HG03432 (cell line): Measurements from ENCODE around the gene TBC1D25.

Source experiments
- ATAC-seq: cut with Tn5 transposase; IDR thresholded peaks from one replicate; pipeline ENCODE4 v1.9.1; 2021; ENCODE audit warnings: mild to moderate bottlenecking, moderate library complexity; ENCODE audit not compliant: unreplicated experiment

Gene TBC1D25

DNA sequence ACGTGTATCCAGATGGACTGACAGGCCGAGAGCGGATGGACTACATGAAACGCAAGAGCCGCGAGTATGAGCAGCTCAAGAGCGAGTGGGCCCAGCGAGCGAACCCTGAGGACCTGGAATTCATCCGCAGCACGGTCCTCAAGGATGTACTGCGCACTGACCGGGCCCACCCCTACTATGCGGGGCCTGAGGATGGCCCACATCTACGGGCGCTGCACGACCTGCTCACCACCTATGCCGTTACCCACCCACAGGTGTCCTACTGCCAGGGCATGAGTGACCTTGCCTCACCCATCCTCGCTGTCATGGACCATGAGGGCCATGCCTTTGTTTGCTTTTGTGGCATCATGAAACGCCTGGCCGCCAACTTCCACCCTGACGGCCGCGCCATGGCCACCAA lies 20.1 kb downstream of the TBC1D25 start:
- no peak for ATAC-seq

DNA sequence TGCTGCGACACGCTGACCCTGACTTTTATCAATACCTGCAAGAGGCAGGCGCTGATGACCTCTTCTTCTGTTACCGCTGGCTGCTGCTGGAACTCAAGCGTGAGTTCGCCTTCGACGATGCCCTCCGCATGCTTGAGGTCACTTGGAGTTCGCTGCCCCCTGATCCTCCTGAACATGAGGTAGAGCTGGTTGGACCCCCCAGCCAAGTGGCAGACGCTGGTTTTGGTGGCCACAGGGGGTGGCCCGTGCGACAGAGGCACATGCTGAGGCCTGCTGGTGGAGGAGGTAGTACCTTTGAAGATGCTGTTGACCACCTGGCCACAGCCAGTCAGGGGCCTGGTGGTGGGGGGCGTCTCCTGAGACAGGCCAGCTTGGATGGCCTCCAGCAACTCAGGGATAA lies 20.5 kb downstream of the TBC1D25 start:
- no peak for ATAC-seq

DNA sequence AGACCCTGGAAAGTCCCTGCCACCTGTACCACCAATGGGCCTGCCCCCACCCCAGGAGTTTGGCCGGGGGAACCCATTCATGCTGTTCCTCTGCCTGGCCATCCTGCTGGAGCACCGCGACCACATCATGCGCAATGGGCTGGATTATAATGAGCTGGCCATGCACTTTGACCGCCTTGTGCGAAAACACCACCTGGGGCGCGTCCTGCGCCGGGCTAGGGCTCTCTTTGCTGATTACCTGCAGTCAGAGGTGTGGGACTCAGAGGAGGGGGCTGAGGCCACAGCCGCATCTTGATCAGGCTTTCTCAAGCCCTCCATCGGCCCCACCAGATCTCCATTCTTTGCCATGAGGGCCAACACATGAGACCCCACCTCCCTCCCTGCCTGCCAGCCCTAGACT lies 21.2 kb downstream of the TBC1D25 start:
- no peak for ATAC-seq

DNA sequence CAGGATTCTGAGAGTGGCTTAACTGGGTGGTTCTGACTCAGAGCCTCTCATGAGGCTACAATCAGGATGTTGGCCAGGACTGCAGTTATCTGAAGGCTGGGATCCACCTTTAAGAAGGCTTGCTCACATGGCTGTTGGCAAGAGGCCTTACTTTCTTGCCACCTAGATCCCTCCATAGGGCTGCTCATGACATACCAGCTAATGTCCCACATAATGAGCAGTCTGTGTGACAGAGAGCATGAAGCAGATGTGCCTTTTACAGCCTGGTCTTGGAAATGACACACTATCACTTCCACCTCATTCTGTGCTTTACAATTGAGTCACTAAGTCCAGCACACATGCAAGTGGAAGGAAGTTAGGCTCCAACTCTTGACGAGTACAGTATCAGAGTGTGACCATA lies 30.4 kb downstream of the TBC1D25 start:
- ATAC-seq, result peak; percentile 42

DNA sequence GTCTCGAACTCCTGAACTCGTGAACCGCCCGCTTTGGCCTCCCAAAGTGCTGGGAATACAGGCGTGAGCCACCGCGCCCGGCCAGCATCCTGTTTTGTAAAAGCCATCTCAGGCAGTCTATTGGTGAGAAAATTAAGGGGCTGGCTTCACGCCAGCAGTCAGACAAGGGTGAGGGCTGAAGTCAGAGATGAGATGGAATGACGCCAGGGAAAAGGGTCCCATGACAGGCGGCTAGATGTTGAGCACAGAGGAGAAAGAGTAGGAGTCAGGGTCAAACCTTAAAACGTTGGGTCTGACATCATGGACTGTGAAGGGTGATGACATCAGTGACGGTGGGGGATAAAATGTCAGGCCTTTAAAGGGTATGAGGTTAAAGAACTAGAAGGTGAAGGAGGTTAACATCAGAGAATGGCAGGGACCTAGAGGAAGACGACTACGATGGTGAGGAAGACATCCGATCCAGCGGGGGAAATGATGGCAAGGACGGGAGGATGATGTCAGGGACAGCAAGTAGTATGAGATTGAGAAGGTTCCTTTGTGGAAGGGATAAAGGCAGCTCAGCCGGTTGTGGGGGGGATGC lies 34.3 kb downstream of the TBC1D25 start:
- peak; percentile 3 for ATAC-seq

DNA sequence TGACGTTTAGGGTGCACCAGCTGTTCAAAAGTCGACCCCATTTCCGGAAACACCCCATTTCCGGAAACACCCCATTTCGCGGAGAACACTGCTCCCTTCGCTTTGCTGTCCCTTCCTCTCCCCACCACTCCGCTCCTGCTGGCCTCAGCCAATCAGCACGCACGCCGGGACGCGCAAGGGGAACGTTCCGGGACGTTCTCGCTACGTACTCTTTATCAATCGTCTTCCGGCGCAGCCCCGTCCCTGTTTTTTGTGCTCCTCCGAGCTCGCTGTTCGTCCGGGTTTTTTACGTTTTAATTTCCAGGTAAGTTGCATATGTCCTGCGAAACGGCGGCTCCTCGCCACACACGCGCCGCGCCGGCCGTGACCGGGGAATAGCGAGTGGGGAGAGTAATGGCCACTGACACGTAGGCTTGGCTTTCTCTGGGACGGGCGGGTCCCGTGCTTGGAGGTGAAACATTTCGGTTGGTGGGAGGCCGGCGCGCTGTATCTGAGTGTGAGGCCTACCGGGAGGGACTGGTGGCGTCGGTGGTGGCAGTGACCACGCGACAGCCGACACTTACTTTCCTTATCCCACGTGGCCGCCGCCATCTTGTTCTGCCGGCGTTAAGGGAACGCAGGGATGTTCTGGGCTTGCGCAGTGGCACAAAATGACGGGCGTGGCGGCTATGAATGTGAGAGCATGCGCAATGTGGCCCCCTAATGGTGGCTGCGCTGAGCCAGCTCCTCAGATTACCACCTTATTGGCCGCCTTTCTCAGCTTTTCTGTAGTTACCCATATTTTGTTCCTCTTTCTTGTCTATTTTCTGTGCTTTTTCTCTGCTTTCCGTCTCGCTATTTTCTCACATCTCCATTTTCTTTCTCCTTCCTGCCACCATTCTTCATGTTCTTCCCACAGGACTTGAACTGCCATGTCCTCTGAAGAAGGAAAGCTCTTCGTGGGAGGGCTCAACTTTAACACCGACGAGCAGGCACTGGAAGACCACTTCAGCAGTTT lies 35.1 kb downstream of the TBC1D25 start, which contains the start of gene RBM3:
RBM3 (plus strand) TSS at position 215 of the 997 bp plus-strand sequence; CDS start at position 912, 697 bp downstream.
- peak; percentile 89 for ATAC-seq

DNA sequence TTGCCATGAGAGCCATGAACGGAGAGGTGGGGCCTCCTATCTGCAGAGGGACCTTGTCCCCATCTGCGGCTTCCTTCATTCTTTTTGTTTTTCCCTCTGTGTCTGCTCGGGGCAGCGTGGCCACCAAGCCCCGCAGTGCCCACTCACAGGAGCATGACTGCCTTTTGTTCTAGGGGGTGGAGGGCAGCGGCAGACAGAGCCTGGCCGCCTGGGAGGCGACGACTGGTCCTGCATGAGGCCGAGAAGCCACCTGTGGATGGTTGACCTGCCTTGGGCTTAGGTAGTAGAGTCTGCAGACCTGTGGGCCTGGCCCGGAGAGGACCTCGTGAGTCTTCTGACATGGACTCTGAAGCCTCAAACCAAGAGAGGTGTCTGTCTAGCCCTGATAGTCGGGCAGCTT lies 36.1 kb downstream of the TBC1D25 start:
- no peak for ATAC-seq

DNA sequence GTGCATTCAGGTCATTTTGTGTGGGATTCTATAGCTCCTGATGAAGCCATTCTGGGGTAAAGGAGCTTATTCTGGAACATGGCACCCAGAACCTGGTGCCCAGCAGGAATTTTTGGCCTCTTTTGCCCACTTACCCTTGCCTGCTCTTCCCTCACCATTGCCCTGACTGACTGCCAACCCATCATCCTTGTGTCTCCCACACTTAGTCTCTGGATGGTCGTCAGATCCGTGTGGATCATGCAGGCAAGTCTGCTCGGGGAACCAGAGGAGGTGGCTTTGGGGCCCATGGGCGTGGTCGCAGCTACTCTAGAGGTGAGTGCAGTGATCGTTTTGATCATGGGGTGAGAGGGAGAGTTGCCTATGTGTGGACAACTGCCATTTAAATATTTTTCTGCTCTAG lies 36.6 kb downstream of the TBC1D25 start:
- ATAC-seq, result no peak

DNA sequence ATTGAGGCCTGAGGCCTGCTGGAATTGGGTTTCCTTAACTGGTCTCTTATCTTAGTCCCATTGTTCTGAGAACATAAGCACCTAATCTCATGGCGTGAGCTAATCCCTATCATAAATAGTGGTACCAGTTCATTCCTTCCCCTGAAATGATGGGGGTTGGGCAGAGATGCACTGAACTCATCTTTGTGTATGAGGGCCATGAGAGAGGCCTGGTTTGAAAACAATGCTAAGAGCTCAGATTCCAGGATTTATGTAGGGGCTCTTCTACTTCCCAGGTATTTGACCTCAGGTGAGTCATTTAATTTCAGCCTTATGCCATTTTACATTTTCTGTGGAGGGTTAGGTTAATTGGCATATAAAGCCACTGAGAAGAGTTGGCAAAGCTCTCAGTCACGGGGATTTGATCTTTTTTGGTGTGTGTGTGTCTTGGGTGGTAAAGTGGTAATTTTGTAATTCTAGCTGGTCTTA lies 39.2 kb downstream of the TBC1D25 start:
- ATAC-seq, result no peak

DNA sequence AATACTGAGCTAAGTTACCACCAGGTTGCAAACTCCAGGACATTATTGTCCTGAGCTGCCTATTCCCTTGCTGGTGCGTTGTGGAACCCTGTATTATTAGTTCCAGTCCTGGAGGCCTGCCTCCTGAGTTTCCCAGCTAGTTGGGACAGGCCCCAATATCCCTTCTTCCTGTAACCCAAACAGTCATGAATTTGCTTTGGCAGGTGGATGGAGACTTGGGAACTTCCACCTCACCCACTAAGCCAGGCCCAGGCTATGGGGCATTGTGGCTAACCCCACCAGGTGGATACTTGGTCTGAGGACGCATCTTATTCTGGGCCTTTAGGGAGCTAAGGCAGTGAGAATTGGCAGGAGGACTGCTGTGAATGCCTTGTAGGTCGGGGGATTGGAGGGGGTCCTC lies 39.7 kb downstream of the TBC1D25 start:
- ATAC-seq, result no peak

DNA sequence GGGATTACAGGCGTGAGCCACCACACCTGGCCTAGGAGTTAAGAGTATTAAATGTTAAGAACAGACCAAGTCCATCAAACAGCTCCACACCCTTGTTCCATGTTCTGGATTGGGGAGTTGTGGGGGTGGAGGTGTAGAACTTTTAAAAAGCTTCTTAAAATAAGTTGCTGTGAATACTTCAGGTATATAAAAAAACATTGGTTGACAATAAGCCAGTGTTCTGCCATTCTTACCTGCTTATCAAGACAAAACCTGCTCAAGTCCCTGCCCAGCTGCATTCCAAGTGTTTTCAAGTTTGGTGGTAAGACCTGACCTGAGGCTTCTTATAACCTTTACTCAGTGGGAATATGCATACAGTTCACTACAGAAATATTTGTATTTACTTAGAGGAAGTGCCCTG lies 41.1 kb downstream of the TBC1D25 start:
- ATAC-seq, result no peak

DNA sequence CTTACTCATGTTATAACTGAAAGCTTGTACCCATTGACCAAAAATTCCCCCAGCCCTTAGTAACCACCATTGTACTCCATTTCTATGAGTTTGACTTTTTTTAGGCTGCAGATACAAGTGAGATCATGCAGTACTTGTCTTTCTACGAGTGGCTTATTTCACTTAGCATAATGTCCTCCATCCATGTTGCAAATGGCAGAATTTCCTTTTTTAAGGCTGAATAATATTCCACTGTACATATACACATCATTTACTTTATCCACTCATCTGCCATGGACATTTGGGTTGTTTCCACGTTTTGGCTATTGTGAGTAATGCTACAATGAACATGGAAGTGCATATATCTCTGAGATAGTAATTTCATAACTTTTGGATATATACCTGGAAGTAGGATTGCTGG lies 45.2 kb downstream of the TBC1D25 start:
- ATAC-seq, result no peak

DNA sequence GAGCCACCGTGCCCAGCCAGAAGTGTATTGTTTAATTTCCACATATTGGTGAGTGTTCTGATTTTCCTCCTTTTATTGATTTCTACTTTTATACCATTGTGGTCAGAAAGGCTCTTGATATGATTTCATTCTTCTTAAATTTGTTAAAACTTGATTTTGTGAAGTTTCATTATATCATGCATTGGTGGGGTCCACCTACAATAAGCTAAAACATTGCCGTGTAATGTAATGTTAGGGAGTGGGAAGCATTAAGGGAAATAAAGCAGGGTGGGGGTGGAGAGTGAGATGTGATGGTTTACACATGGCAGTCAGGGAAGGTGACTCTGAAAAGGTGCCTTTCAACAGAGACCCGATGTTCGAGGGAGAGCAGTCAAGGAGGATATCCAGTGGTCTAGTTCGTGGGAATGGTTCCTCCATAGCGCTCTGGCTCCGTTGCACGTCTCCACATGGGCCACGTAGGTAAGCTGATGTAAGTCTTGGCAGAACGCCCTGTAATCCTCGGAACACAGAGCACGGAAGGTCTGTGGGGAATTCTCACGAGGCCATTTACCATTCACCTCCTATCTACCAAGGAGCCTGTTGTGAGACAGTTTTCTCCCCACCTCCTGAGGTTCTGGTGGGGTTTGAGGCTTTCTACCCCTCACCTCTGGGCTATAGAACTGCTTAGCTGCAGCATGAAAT lies 50.1 kb downstream of the TBC1D25 start:
- ATAC-seq, result no peak

DNA sequence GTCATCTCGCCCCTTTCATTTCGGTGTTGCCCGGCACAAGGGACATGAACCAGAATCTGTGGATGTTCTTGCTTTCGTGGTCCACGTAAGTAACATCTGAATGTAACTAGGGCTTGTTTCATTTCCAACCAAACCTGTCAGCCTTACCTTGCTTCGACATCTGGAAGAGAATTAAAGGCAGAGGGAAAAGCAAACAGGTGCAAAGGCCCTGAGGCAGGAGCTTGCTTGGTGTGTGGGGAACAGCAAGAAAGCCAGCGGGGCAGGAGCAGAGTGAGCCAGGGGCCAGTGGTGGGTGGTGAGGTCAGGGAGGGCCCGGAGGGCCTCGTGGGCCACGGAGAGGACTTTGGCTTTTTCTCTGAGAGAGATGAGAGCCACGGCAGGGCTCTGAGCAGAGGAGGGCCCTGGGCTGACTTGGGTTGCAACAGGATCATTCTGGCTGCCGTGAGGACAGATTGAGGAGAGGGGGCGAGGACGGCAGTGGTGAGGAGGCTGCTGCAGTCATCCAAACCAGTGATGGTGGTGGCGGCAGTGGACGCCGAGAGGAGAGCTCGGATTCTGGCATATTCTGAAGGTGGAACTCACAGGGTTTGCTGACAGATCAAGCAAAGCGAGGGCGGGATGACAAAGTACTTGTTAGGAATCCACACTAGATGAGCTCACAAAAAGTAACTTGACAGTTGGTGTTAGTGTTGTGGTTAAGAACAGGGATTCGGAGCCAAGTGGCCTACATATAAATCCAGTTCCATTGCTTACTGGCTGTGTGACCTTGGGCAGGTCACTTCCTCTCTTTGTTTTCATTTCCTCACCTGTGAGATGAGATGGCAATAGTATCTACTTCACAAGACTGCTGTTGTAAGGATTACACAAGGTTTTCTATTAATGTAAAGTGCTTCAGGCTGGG lies 50.9 kb downstream of the TBC1D25 start:
- no peak for ATAC-seq

DNA sequence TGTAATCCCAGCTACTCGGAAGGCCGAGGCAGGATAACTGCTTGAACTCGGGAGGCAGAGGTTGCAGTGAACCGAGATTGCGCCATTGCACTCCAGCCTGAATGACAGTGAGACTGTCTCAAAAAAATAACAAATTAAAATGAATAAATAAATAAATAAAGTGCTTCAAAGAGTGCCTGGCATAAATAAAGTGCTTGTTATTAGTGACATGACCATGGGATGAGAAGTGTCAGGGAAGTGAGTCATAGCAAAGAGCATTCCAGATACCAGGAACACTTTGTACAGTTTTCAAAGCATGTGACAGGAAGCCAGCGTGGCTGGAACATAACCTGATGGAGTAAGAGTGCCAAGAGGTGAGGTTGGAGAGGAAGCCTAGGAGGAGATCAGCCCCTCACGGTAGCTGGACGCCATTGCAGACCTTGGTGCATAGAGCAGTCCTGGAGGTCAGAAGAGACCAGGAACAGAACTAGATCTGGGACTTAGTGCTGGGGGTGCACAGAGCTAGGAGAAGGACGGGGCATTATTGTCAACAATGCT lies 51.8 kb downstream of the TBC1D25 start:
- no peak for ATAC-seq

DNA sequence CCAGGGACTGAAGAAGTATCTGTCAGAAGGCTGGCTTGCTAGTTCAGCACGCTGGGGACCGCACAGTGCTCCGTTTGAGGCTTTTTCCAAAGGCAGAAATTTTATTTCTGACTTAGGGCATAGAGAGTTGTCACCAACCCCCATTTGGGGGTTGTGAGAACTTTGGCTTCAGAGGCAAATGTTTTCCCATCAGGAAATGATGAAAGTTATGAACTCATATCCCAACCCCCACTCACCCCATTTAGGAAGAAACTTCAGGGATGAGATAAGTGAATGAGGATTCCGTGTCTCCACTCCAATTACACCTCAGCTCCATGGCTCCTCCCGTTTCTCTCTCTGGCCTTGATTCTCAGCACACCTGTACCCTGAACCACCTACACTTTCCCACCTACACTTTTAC lies 53.5 kb downstream of the TBC1D25 start:
- ATAC-seq, result no peak

DNA sequence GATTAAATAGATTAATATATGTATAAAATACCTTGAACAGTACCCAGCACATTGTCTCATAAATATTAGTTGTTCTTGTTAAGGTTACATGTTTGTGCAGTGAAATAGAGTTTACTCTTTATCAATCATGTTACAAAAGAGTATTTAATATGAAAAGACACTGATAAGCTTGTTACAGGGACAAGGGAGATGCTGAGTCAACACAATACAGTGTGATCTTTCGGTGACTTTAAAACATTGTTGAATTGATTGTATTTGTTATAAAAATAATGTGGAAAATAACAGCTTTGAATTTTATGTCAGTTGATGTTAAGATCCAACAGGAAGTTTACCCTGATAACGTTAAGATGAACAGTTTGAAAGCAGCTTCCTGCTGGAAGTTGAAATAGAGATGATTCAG lies 56.4 kb downstream of the TBC1D25 start:
- no peak for ATAC-seq

DNA sequence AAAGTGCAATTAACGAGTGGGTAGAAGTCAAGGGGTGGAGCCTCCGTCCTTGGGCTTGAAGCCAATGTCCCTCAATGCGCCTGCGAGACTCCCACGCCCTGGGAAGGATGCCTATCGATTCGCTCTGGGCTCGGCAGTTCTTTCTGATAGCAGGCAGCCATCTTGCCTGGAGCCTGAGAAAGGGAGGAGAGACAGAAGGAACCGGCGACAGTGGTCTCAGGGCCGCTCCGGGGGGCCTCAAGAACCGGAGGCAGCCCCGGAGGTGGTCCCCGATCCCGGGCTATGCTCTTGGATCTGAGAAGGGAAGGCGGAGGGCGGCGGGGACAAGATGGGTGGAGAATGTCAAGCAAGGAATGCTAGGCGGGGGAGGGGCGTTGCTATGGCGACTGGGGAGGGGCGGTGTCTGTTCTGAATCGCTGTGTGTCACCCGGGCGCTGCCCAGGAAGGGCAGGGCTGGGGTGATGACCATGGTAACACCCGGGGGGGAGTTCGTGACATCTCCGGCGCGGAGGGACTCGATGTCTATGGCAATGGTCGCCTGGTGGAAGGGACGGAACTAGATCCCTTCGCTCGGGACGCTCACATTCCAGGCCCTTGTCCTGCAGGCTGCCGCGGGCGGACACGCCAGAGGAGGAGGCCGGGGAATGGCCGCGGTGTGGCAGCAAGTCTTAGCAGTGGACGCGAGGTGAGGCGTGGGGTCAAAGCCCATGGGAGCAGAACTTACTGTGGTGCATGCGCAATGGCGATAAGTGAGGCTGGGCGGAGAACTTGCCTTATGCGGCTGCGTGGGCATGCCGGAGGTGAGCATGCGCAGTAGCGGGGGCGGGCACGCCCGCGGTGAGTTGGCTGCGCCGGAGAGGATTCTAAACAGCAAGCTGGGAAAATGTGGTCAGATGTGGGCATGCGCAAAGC lies 58.1 kb downstream of the TBC1D25 start, which contains the start of gene WDR13:
WDR13 (plus strand) TSS at position 140 of the 912 bp plus-strand sequence; CDS start at position 645, 505 bp downstream.
- peak; percentile 83 for ATAC-seq

DNA sequence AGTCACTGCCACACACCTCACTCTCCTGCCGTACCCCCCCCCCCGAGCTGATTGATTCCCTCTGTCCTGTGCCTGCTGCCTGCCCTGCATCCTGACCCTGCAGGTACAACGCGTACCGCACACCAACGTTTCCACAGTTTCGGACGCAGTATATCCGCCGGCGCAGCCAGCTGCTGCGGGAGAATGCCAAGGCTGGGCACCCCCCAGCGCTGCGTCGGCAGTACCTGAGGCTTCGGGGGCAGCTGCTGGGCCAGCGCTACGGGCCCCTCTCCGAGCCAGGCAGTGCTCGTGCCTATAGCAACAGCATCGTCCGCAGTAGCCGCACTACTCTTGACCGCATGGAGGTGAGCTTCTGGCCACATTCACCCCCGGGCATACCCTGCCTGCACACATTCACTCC lies 59.1 kb downstream of the TBC1D25 start:
- ATAC-seq, result no peak
